Kidney (tissue), 14 donors: ENCODE measurements around the gene ANO1. TPM values are rescaled to one million over a fixed set of nuclear protein-coding genes. Genes with fewer than 3 reads are reported as not detected.

ENCODE experiments used
- DNase-seq, 5 donors: peaks; one replicate each; pipeline ENCODE4 v3.0.0-alpha.2; 2013 to 2020
- FAIRE-seq: peaks from 2 replicates; lab custom pipeline; 2012; peaks lifted over from hg19 to GRCh38; lab: Jason Lieb, UNC
- H3K27ac ChIP-seq, 2 donors: one replicate each; pipeline ENCODE4 v1.7.0; 2013; ENCODE audit warnings: low read depth in 2 of 2, low read length in 2 of 2, inconsistent platforms in 1 of 2
- H3K27me3 ChIP-seq: one replicate; pipeline ENCODE4 v1.7.1; 2013; ENCODE audit warnings: low read length, inconsistent platforms; ENCODE audit not compliant: control insufficient read depth, insufficient read depth
- H3K36me3 ChIP-seq, 3 donors: one replicate each; pipeline versions ENCODE4 v1.7.0 to v1.7.1; 2013; ENCODE audit warnings: low read length in 3 of 3, control low read depth in 1 of 3, inconsistent platforms in 1 of 3; ENCODE audit not compliant: insufficient read depth in 3 of 3, control insufficient read depth in 2 of 3
- H3K4me1 ChIP-seq, 3 donors: one replicate each; pipeline versions ENCODE4 v1.7.0 to v1.7.1; 2013; ENCODE audit warnings: low read length in 3 of 3, inconsistent platforms in 1 of 3, low read depth in 1 of 3; ENCODE audit not compliant: control insufficient read depth in 2 of 3, insufficient read depth in 2 of 3
- H3K4me3 ChIP-seq, 3 donors: one replicate each; pipeline versions ENCODE4 v1.7.0 to v1.8.1; 2013; ENCODE audit warnings: low read length in 3 of 3, control low read depth in 1 of 3, inconsistent platforms in 1 of 3
- H3K9ac ChIP-seq, 3 donors: one replicate each; pipeline versions ENCODE4 v1.7.0 to v1.7.1; 2013; ENCODE audit warnings: low read length in 3 of 3, control low read depth in 1 of 3, inconsistent platforms in 1 of 3
- H3K9me3 ChIP-seq, 3 donors: one replicate each; pipeline versions ENCODE4 v1.7.0 to v1.7.1; 2013; ENCODE audit warnings: low read length in 3 of 3, control low read depth in 1 of 3, inconsistent platforms in 1 of 3; ENCODE audit not compliant: control insufficient read depth in 2 of 3, insufficient read depth in 1 of 3
- CTCF ChIP-seq: IDR thresholded peaks from 3 replicates; pipeline ENCODE4 v1.5.1; 2012; ENCODE audit warnings: mild to moderate bottlenecking, moderate library complexity, borderline replicate concordance; ENCODE audit not compliant: insufficient read depth; ENCODE audit errors: extremely low read depth
- intact Hi-C: fragments of 100-400 bp; cut with DNase I; formaldehyde crosslinking; loops from one replicate; pipeline ENCODE4 v1.11.1; 2022
- polyA plus RNA-seq: library from polyadenylated mRNA; stranded (reverse); fragments of 350-450 nt; fragmentation: Illumina TruSeq; extraction: RNeasy Lipid Tissue Mini Kit (QIAGEN cat#74804); gene quantifications from one replicate; pipeline ENCODE4 v1.2.3, GENCODE V29; 2014; ENCODE audit warnings: low read depth, low replicate concordance; ENCODE audit not compliant: insufficient read depth
- total RNA-seq: library from RNA; stranded (reverse); fragmentation: NEBNext Ultra II Directional; extraction: Animal tissue kit (Norgen Biotek cat#: 25700); gene quantifications from one replicate; pipeline ENCODE4 v1.2.1, GENCODE V29; 2021
- donor health status: control.
- donor health status: control.
- donor health status: control.
- donor health status: control.
- donor health status: control.
- donor health status: DM: yes; HTN: yes; CAD: no.
- donor health status: Normal renal cell carcinoma (clear cell type).

Gene ANO1
- total and polyA plus RNA-seq, 2 donors from 2014 or later: 2.0 to 15.1 TPM

- no peak for FAIRE-seq
- Histone ChIP-seq H3K36me3 (peaks cover 0 to 18% (median 9%) of the 10 kb centered on the region in 3 donors), H3K4me3 (no peak overlapping the region), H3K27ac (peak overlapping the region in 1 of 2 donors; percentile 51), H3K9ac (no peak overlapping the region), H3K4me1 (peaks cover 3 to 36% (median 31%) of the 10 kb centered on the region in 3 donors), H3K27me3 (no peaks in the 10 kb centered on the region), H3K9me3 (no peaks in the 10 kb centered on the region)
- intact Hi-C loops: no loop called here
- no peak for TF ChIP-seq CTCF
- DNase-seq: peak in 1 of 5 donors; percentile 31
These were observed 128.9 kb downstream of the ANO1 start for GRCh38 chr11:70206982-70207376.

- H3K4me3 ChIP-seq: no peak overlapping the region
- peaks cover 3 to 36% (median 29%) of the 10 kb centered on the region in 3 donors for H3K4me1 ChIP-seq
- intact Hi-C loops: no loop called here
- H3K27me3 ChIP-seq: no peaks in the 10 kb centered on the region
- no peaks in the 10 kb centered on the region for H3K9me3 ChIP-seq
- H3K27ac ChIP-seq: peak overlapping the region; percentile 38 to 56
- DNase-seq: peak in 1 of 5 donors; percentile 29
- H3K36me3 ChIP-seq: peaks cover 0 to 18% (median 9%) of the 10 kb centered on the region in 3 donors
- TF ChIP-seq CTCF: no peak
- FAIRE-seq: no peak
- H3K9ac ChIP-seq: peak overlapping the region in 1 of 3 donors; percentile 48
These were observed 129.5 kb downstream of the ANO1 start for GRCh38 chr11:70207531-70208131.

GRCh38 chr11:70209391-70209912 lies 131.3 kb downstream of the ANO1 start:
- no peak for FAIRE-seq
- TF ChIP-seq CTCF: no peak
- no peak overlapping the region for H3K9ac ChIP-seq
- H3K27ac ChIP-seq: peak overlapping the region in 1 of 2 donors; percentile 49
- intact Hi-C loops: no loop called here
- no peaks in the 10 kb centered on the region for H3K27me3 ChIP-seq
- no peak overlapping the region for H3K4me3 ChIP-seq
- peaks cover 3 to 29% (median 22%) of the 10 kb centered on the region in 3 donors for H3K4me1 ChIP-seq
- no peak for DNase-seq
- H3K9me3 ChIP-seq: no peaks in the 10 kb centered on the region
- H3K36me3 ChIP-seq: peaks cover 0 to 18% (median 9%) of the 10 kb centered on the region in 3 donors
